ENCODE results near the gene SNX11.

GRCh38 chr17:48113201-48113676 lies 5.7 kb downstream of the SNX11 start:
- TF ChIP-seq CTCF (IDR thresholded peaks at IDR 0.05; ENCODE audit: insufficient read depth, low read length) (no peak), POLR2AphosphoS5 (IDR thresholded peaks at IDR 0.05; ENCODE audit: low read depth) (peak; percentile 70), REST (IDR thresholded peaks at IDR 0.05; ENCODE audit: insufficient replicate concordance, low read depth) (peak; percentile 40), GABPA (IDR thresholded peaks at IDR 0.05; ENCODE audit: low read depth) (no peak; the same call in 1 of the 2 replicates), SPI1 (IDR thresholded peaks at IDR 0.05; ENCODE audit: borderline replicate concordance, low read depth) (peak; percentile 68; the same call in 1 of the 2 replicates)

Data from HL-60 (cell line).